CD4-positive, alpha-beta T cell treated with Interleukin-4 for 4 hours (primary cell): ENCODE results near the gene ABCD1.
A peak's percentile ranks its signal among the peaks of the same experiment; 100 is the strongest.

Experiments used
- DNase-seq: peaks from one replicate; pipeline ENCODE4 v3.0.0-alpha.2; 2020

Gene ABCD1

GRCh38 chrX:153763989-153764755 is 39.5 kb downstream of the ABCD1 start, which contains the start of gene PLXNB3:
Gene PLXNB3, plus strand, starts transcription at chrX:153764249. Its CDS starts 1,287 bp downstream, at chrX:153765536.
- DNase-seq, result peak; percentile 58

- no peak for DNase-seq
These were observed 40.1 kb downstream of the ABCD1 start for GRCh38 chrX:153764786-153765137.

- no peak for DNase-seq
These were observed 40.8 kb downstream of the ABCD1 start for GRCh38 chrX:153765138-153766079.

GRCh38 chrX:153766098-153766817 is 41.6 kb downstream of the ABCD1 start:
- DNase-seq, result peak; percentile 3

- no peak for DNase-seq
These were observed 42.4 kb downstream of the ABCD1 start for GRCh38 chrX:153766871-153767673.

GRCh38 chrX:153767674-153768055 is 43.0 kb downstream of the ABCD1 start:
- no peak for DNase-seq

- no peak for DNase-seq
These were observed 43.9 kb downstream of the ABCD1 start for GRCh38 chrX:153768311-153769157.

- no peak for DNase-seq
These were observed 44.7 kb downstream of the ABCD1 start for GRCh38 chrX:153769158-153769864.

GRCh38 chrX:153769865-153770600 is 45.4 kb downstream of the ABCD1 start:
- DNase-seq, result no peak

- DNase-seq, result no peak
These were observed 46.2 kb downstream of the ABCD1 start for GRCh38 chrX:153770601-153771414.

GRCh38 chrX:153771415-153772315 is 47.0 kb downstream of the ABCD1 start:
- DNase-seq, result no peak

- DNase-seq, result no peak
These were observed 47.9 kb downstream of the ABCD1 start for GRCh38 chrX:153772316-153773217.

GRCh38 chrX:153773218-153773611 is 48.6 kb downstream of the ABCD1 start:
- no peak for DNase-seq

GRCh38 chrX:153773741-153774575 is 49.3 kb downstream of the ABCD1 start:
- DNase-seq, result no peak

- no peak for DNase-seq
These were observed 50.1 kb downstream of the ABCD1 start for GRCh38 chrX:153774576-153775292.
